K562 treated with DMSO at 1 percent for 4 hours (cell line): ENCODE measurements around the gene TMC8. TPM values are rescaled to one million over a fixed set of nuclear protein-coding genes. Genes with fewer than 3 reads are reported as not detected.

ENCODE experiments used
- total RNA-seq: library from RNA; unstranded; fragments of 300-600 nt; gene quantifications from 2 replicates; pipeline ENCODE4 v1.2.3, GENCODE V29; 2022; ENCODE audit not compliant: insufficient read depth

The TMC8 gene
- total RNA-seq, result 2.2 and 2.9 TPM in 2 replicates

GRCh38 chr17:78130437-78131101 lies at the start of gene TMC8:
Gene TMC8 (plus strand): TSS chr17:78130771. CDS start chr17:78131589, 818 bp downstream.

GRCh38 chr17:78128551-78129350 lies 1.8 kb upstream of the TMC8 start, which contains the start of gene TMC6:
Gene TMC6 (minus strand): TSS chr17:78128755. CDS start chr17:78126832, 1,923 bp downstream.

GRCh38 chr17:78168242-78168902 lies 37.8 kb downstream of the TMC8 start, which contains the start of gene SYNGR2:
Gene SYNGR2 (plus strand): TSS chr17:78168581. CDS start chr17:78168617, 36 bp downstream.

GRCh38 chr17:78186692-78187595 lies 56.4 kb downstream of the TMC8 start, which contains the start of the genes AFMID and TK1:
Gene AFMID (plus strand): TSS chr17:78187362. CDS start chr17:78187371, 9 bp downstream.
Gene TK1 (minus strand): TSS chr17:78187052. CDS start chr17:78186994, 58 bp downstream.

Other genes starting within 250 kb of the TMC8 start
- 2.3 and 3.6 TPM in 2 replicates for gene TNRC6C, start 172.1 kb upstream of the TMC8 start, total RNA-seq
- 122 and 137 TPM in 2 replicates for gene TMC6, start 2.0 kb upstream of the TMC8 start, total RNA-seq
- gene C17orf99, start 15.6 kb downstream of the TMC8 start, total RNA-seq, result 3.4 and 4.2 TPM in 2 replicates
- 121 and 125 TPM in 2 replicates for gene SYNGR2, start 37.8 kb downstream of the TMC8 start, total RNA-seq
- 368 and 374 TPM in 2 replicates for gene TK1, start 56.3 kb downstream of the TMC8 start, total RNA-seq
- gene AFMID, start 56.6 kb downstream of the TMC8 start, total RNA-seq, result 57.0 and 66.8 TPM in 2 replicates
- gene BIRC5, start 83.5 kb downstream of the TMC8 start, total RNA-seq, result 77.0 and 79.1 TPM in 2 replicates
- not detected in 2 replicates for gene TMEM235, start 100.9 kb downstream of the TMC8 start, total RNA-seq
- gene SOCS3, start 229.3 kb downstream of the TMC8 start, total RNA-seq, result 8.5 and 13.2 TPM in 2 replicates
- 26.9 and 36.2 TPM in 2 replicates for gene PGS1, start 247.9 kb downstream of the TMC8 start, total RNA-seq